Fibroblast of pulmonary artery (primary cell): ENCODE results near the gene UBE2G1.
A peak's percentile ranks its signal among the peaks of the same experiment; 100 is the strongest.
"Not testable (repeated sequence)": the region's sequence is repeated elsewhere in the genome, so short reads cannot be mapped to it uniquely, and the experiment has no call there.

Experiments used
- DNase-seq: peaks from one replicate; pipeline ENCODE4 v3.0.0-alpha.2; 2010; ENCODE audit warnings: low read depth
- H3K4me3 ChIP-seq: replicated peaks from 2 replicates; pipeline ENCODE4 v1.5.1; 2011; ENCODE audit warnings: low read depth, mild to moderate bottlenecking, control low read depth, low read length, moderate library complexity
- TF ChIP-seq, protein P1 (sequence below): IDR thresholded peaks from 2 replicates; pipeline ENCODE4 v1.5.1; 2011; ENCODE audit warnings: mild to moderate bottlenecking, control low read depth, low read length, inconsistent platforms; ENCODE audit errors: missing control alignments

Gene UBE2G1

GRCh38 chr17:4362141-4362540 lies 4.3 kb downstream of the UBE2G1 start:
- TF ChIP-seq, protein P1, sequence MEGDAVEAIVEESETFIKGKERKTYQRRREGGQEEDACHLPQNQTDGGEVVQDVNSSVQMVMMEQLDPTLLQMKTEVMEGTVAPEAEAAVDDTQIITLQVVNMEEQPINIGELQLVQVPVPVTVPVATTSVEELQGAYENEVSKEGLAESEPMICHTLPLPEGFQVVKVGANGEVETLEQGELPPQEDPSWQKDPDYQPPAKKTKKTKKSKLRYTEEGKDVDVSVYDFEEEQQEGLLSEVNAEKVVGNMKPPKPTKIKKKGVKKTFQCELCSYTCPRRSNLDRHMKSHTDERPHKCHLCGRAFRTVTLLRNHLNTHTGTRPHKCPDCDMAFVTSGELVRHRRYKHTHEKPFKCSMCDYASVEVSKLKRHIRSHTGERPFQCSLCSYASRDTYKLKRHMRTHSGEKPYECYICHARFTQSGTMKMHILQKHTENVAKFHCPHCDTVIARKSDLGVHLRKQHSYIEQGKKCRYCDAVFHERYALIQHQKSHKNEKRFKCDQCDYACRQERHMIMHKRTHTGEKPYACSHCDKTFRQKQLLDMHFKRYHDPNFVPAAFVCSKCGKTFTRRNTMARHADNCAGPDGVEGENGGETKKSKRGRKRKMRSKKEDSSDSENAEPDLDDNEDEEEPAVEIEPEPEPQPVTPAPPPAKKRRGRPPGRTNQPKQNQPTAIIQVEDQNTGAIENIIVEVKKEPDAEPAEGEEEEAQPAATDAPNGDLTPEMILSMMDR: peak; percentile 13
- peak; percentile 26 for DNase-seq
- no peak overlapping the region for H3K4me3 ChIP-seq

- TF ChIP-seq, protein P1: no peak
- DNase-seq: no peak
- H3K4me3 ChIP-seq: no peak overlapping the region
These were observed 8.3 kb downstream of the UBE2G1 start for GRCh38 chr17:4358154-4358553.

GRCh38 chr17:4357671-4358070 lies 8.8 kb downstream of the UBE2G1 start:
- DNase-seq: no peak
- no peak overlapping the region for H3K4me3 ChIP-seq
- TF ChIP-seq, protein P1: no peak

GRCh38 chr17:4357030-4357628 lies 9.3 kb downstream of the UBE2G1 start:
- H3K4me3 ChIP-seq: no peak overlapping the region
- no peak for DNase-seq
- TF ChIP-seq, protein P1: no peak

- no peak for DNase-seq
- TF ChIP-seq, protein P1: no peak
- no peak overlapping the region for H3K4me3 ChIP-seq
These were observed 11.5 kb downstream of the UBE2G1 start for GRCh38 chr17:4354862-4355514.

GRCh38 chr17:4354206-4354605 lies 12.3 kb downstream of the UBE2G1 start:
- DNase-seq: no peak
- H3K4me3 ChIP-seq: no peak overlapping the region
- TF ChIP-seq, protein P1: no peak

GRCh38 chr17:4350214-4350613 lies 16.3 kb downstream of the UBE2G1 start:
- H3K4me3 ChIP-seq, DNase-seq: not testable (repeated sequence)
